UCSD-AML1 (cell line): ENCODE results near the gene CNOT11.

Experiments
- DNase-seq: peaks from one replicate; lab custom pipeline; 2025; ENCODE audit not compliant: unreplicated experiment; lab: John Stamatoyannopoulos, UW

Gene CNOT11

GRCh38 chr2:101274142-101274541 lies 21.5 kb downstream of the CNOT11 start:
- no peak for DNase-seq

GRCh38 chr2:101277111-101277510 lies 24.4 kb downstream of the CNOT11 start:
- DNase-seq: no peak

- DNase-seq: no peak
Measured at GRCh38 chr2:101278925-101279324, 26.2 kb downstream of the CNOT11 start.

- DNase-seq: no peak
Measured at GRCh38 chr2:101281482-101281881, 28.8 kb downstream of the CNOT11 start.

GRCh38 chr2:101282980-101283379 lies 30.3 kb downstream of the CNOT11 start:
- no peak for DNase-seq

GRCh38 chr2:101286684-101287083 lies 34.0 kb downstream of the CNOT11 start:
- DNase-seq: no peak

- DNase-seq: no peak
Measured at GRCh38 chr2:101287303-101287702, 34.6 kb downstream of the CNOT11 start.

GRCh38 chr2:101290711-101291110 lies 38.0 kb downstream of the CNOT11 start:
- DNase-seq: no peak

GRCh38 chr2:101291973-101292372 lies 39.3 kb downstream of the CNOT11 start:
- no peak for DNase-seq

GRCh38 chr2:101293544-101293943 lies 40.9 kb downstream of the CNOT11 start:
- DNase-seq: no peak

GRCh38 chr2:101294861-101295260 lies 42.2 kb downstream of the CNOT11 start:
- no peak for DNase-seq

GRCh38 chr2:101295895-101296294 lies 43.2 kb downstream of the CNOT11 start:
- no peak for DNase-seq

- no peak for DNase-seq
Measured at GRCh38 chr2:101296371-101296770, 43.7 kb downstream of the CNOT11 start.

- DNase-seq: no peak
Measured at GRCh38 chr2:101297383-101297782, 44.7 kb downstream of the CNOT11 start.

GRCh38 chr2:101299604-101300003 lies 46.9 kb downstream of the CNOT11 start:
- DNase-seq: no peak

- no peak for DNase-seq
Measured at GRCh38 chr2:101300164-101300563, 47.5 kb downstream of the CNOT11 start.

GRCh38 chr2:101300836-101301235 lies 48.1 kb downstream of the CNOT11 start:
- DNase-seq: no peak

- no peak for DNase-seq
Measured at GRCh38 chr2:101302016-101302415, 49.3 kb downstream of the CNOT11 start.

- no peak for DNase-seq
Measured at GRCh38 chr2:101303688-101304087, 51.0 kb downstream of the CNOT11 start.

GRCh38 chr2:101305035-101305434 lies 52.3 kb downstream of the CNOT11 start:
- no peak for DNase-seq

- DNase-seq: no peak
Measured at GRCh38 chr2:101305492-101306078, 52.9 kb downstream of the CNOT11 start.

GRCh38 chr2:101306410-101306809 lies 53.7 kb downstream of the CNOT11 start:
- no peak for DNase-seq

GRCh38 chr2:101307503-101307902 lies 54.8 kb downstream of the CNOT11 start:
- no peak for DNase-seq
